A673 (cell line): ENCODE data around the gene FGFR3. TPM values are rescaled to one million over a fixed set of nuclear protein-coding genes. Genes with fewer than 3 reads are reported as not detected.
A peak's percentile ranks its signal among the peaks of the same experiment; 100 is the strongest.

Source experiments
- BruUV-seq: library from RNA; stranded (reverse); fragments of 400-500 nt; replicated peaks from 2 replicates; lab custom pipeline; 2021; lab: Mats Ljungman, UMichigan
- CTCF ChIA-PET: fragments of 300-600 bp; sonication (Branson Sonifier 250); formaldehyde crosslinking; loops from one replicate; lab custom pipeline; 2022; ENCODE audit warnings: antibody characterized with exemption; lab: Charles Lee
- POLR2A ChIA-PET: fragments of 300-600 bp; sonication (Branson Sonifier 250); formaldehyde crosslinking; loops from one replicate; lab custom pipeline; 2022; ENCODE audit warnings: antibody characterized with exemption; ENCODE audit not compliant: low non-redundant PET; lab: Charles Lee
- DNase-seq: peaks from one replicate; pipeline ENCODE4 v3.0.0-alpha.2; 2015; ENCODE audit warnings: low spot score
- H3K27ac ChIP-seq: fragments of 200-600 bp; sonication (generic); 2 replicates; pipeline ENCODE4 v1.5.1; 2016; ENCODE audit warnings: mixed run types, low read depth, mild to moderate bottlenecking, mixed read lengths, antibody characterized with exemption, low read length; ENCODE audit not compliant: poor library complexity, severe bottlenecking
- H3K27me3 ChIP-seq: fragments of 200-600 bp; sonication (generic); replicated peaks from 2 replicates; pipeline ENCODE4 v1.6.1; 2017; ENCODE audit warnings: mixed run types, low read depth, mild to moderate bottlenecking, mixed read lengths, antibody characterized with exemption, low read length; ENCODE audit not compliant: insufficient read depth, poor library complexity
- H3K36me3 ChIP-seq: fragments of 200-600 bp; sonication (generic); 2 replicates; pipeline ENCODE4 v1.6.1; 2016; ENCODE audit warnings: mixed run types, mild to moderate bottlenecking, mixed read lengths, antibody characterized with exemption, low read length; ENCODE audit not compliant: insufficient read depth, poor library complexity, severe bottlenecking
- H3K4me1 ChIP-seq: fragments of 200-600 bp; sonication (generic); 2 replicates; pipeline ENCODE4 v1.6.1; 2017; ENCODE audit warnings: mixed run types, mild to moderate bottlenecking, mixed read lengths, antibody characterized with exemption, low read length; ENCODE audit not compliant: insufficient read depth, poor library complexity, severe bottlenecking
- H3K4me3 ChIP-seq: fragments of 200-600 bp; sonication (generic); 2 replicates; pipeline ENCODE4 v1.5.1; 2016; ENCODE audit warnings: low read depth, mixed run types, mild to moderate bottlenecking, mixed read lengths, low read length; ENCODE audit not compliant: poor library complexity, severe bottlenecking
- H3K9me3 ChIP-seq: fragments of 200-600 bp; sonication (generic); 2 replicates; pipeline ENCODE4 v1.6.1; 2016; ENCODE audit warnings: mixed run types, low read depth, mild to moderate bottlenecking, mixed read lengths, antibody characterized with exemption, low read length; ENCODE audit not compliant: poor library complexity, severe bottlenecking
- CTCF ChIP-seq: fragments of 300-800, 200-600 bp; sonication (generic); conservative IDR thresholded peaks from 2 replicates; pipeline ENCODE4 v1.5.1; 2017; ENCODE audit warnings: low read depth, mild to moderate bottlenecking, antibody characterized with exemption, low read length, moderate library complexity, mixed read lengths
- EZH2 ChIP-seq: fragments of 200-600 bp; sonication (generic); IDR thresholded peaks from 2 replicates; pipeline ENCODE4 v1.6.1; 2017; ENCODE audit warnings: borderline replicate concordance, low read depth, mild to moderate bottlenecking, mixed read lengths, antibody characterized with exemption, low read length; ENCODE audit not compliant: poor library complexity, severe bottlenecking
- intact Hi-C: fragments of 100-400 bp; cut with micrococcal nuclease; formaldehyde crosslinking; loops from one replicate; pipeline ENCODE4 v1.10.0; 2022; ENCODE audit not compliant: unreplicated experiment
- total RNA-seq: library from RNA; stranded (reverse); gene quantifications from 2 replicates; pipeline ENCODE4 v1.2.3, GENCODE V29; 2021

The FGFR3 gene
- total RNA-seq, 1 experiment from 2014 or later = 5.5 TPM

- POLR2A ChIA-PET = no interaction called here
- intact Hi-C loops = no loop called here
These were observed 63.2 kb downstream of the FGFR3 start, which contains the start of gene LETM1 for GRCh38 chr4:1856071-1856942. LETM1 (minus strand) TSS chr4:1856156; CDS start chr4:1855950, 206 bp downstream.

GRCh38 chr4:1856943-1857699 lies 64.0 kb downstream of the FGFR3 start:
- no TSS peak for BruUV-seq
- peak overlapping the region; percentile 90 for H3K4me3 ChIP-seq
- H3K4me1 ChIP-seq = peaks cover 13% of the 10 kb centered on the region
- H3K27ac ChIP-seq = peak overlapping the region; percentile 88
- intact Hi-C loops = no loop called here
- POLR2A ChIA-PET = no interaction called here
- no peak for TF ChIP-seq EZH2
- no peak for TF ChIP-seq CTCF
- peaks cover 6% of the 10 kb centered on the region for H3K36me3 ChIP-seq
- CTCF ChIA-PET = no interaction called here
- H3K9me3 ChIP-seq = no peaks in the 10 kb centered on the region
- no peaks in the 10 kb centered on the region for H3K27me3 ChIP-seq
- DNase-seq = no peak

More at GRCh38 chr4:1856071-1856942, 63.2 kb downstream of the FGFR3 start, which contains the start of gene LETM1:
- peaks cover 6% of the 10 kb centered on the region for H3K36me3 ChIP-seq
- peak within 1 kb of the TSS; percentile 90 for H3K4me3 ChIP-seq
- TSS peak; percentile 59 for BruUV-seq
- H3K4me1 ChIP-seq = peaks cover 13% of the 10 kb centered on the region
- H3K27me3 ChIP-seq = no peaks in the 10 kb centered on the region
- no peak for TF ChIP-seq EZH2
- TF ChIP-seq CTCF = no peak
- H3K27ac ChIP-seq = peak within 1 kb of the TSS; percentile 88
- CTCF ChIA-PET = no interaction called here
- DNase-seq = peak; percentile 97
- H3K9me3 ChIP-seq = no peaks in the 10 kb centered on the region

- ChIA-PET CTCF (no interaction called here), POLR2A (no interaction called here)
- DNase-seq = no peak
- Histone ChIP-seq H3K36me3 (no peaks in the 10 kb centered on the region), H3K4me3 (no peak overlapping the region), H3K4me1 (peaks cover 13% of the 10 kb centered on the region), H3K27me3 (no peaks in the 10 kb centered on the region), H3K27ac (peak overlapping the region; percentile 37), H3K9me3 (no peaks in the 10 kb centered on the region)
- no TSS peak for BruUV-seq
- intact Hi-C loops = no loop called here
- TF ChIP-seq EZH2 = no peak
- TF ChIP-seq CTCF = no peak
These were observed 64.8 kb downstream of the FGFR3 start for GRCh38 chr4:1857931-1858330.

Other genes starting within 250 kb of the FGFR3 start
- gene FAM53A, start 109.0 kb upstream of the FGFR3 start, total RNA-seq = 1.6 and 3.1 TPM in 2 replicates
- 85.5 and 89.5 TPM in 2 replicates for gene SLBP, start 81.0 kb upstream of the FGFR3 start, total RNA-seq
- 28.8 and 33.4 TPM in 2 replicates for gene TMEM129, start 72.0 kb upstream of the FGFR3 start, total RNA-seq
- gene TACC3, start 71.8 kb upstream of the FGFR3 start, total RNA-seq = 224 and 246 TPM in 2 replicates
- gene LETM1, start 62.9 kb downstream of the FGFR3 start, total RNA-seq = 102 TPM in 2 replicates
- 227 and 231 TPM in 2 replicates for gene NSD2, start 78.1 kb downstream of the FGFR3 start, total RNA-seq
- 58.3 and 59.3 TPM in 2 replicates for gene NELFA, start 215.7 kb downstream of the FGFR3 start, total RNA-seq